Parathyroid adenoma (tissue), 2 donors: ENCODE measurements around the gene CRHBP.

Experiments
- H2AFZ ChIP-seq: fragments of 300-600 bp; sonication (generic); one replicate; pipeline ENCODE4 v1.7.0; 2017; ENCODE audit warnings: antibody characterized with exemption, mild to moderate bottlenecking
- H3K27ac ChIP-seq: fragments of 300-600 bp; sonication (generic); one replicate; pipeline ENCODE4 v1.7.0; 2017
- H3K27me3 ChIP-seq: fragments of 300-600 bp; sonication (generic); one replicate; pipeline ENCODE4 v1.7.0; 2017; ENCODE audit warnings: low read length; ENCODE audit not compliant: control insufficient read depth, insufficient read depth
- H3K36me3 ChIP-seq: fragments of 300-600 bp; sonication (generic); one replicate; pipeline ENCODE4 v1.7.0; 2017; ENCODE audit warnings: low read length; ENCODE audit not compliant: control insufficient read depth, insufficient read depth
- H3K4me1 ChIP-seq: fragments of 300-600 bp; sonication (generic); one replicate; pipeline ENCODE4 v1.7.0; 2017; ENCODE audit warnings: control low read depth
- H3K4me2 ChIP-seq: fragments of 300-600 bp; sonication (generic); one replicate; pipeline ENCODE4 v1.7.0; 2017; ENCODE audit warnings: low read length
- H3K4me3 ChIP-seq: fragments of 300-600 bp; sonication (generic); one replicate; pipeline ENCODE4 v1.7.0; 2017; ENCODE audit warnings: low read depth, low read length
- H3K79me2 ChIP-seq: fragments of 300-600 bp; sonication (generic); one replicate; pipeline ENCODE4 v1.7.0; 2017; ENCODE audit warnings: control low read depth
- H3K9ac ChIP-seq: fragments of 300-600 bp; sonication (generic); one replicate; pipeline ENCODE4 v1.7.0; 2017; ENCODE audit warnings: mild to moderate bottlenecking
- H3K9me3 ChIP-seq: fragments of 300-600 bp; sonication (generic); one replicate; pipeline ENCODE4 v1.7.0; 2017; ENCODE audit warnings: low read length; ENCODE audit not compliant: control insufficient read depth
- TF ChIP-seq, protein P1 (sequence below): fragments of 300-600 bp; sonication (generic); IDR thresholded peaks from one replicate; pipeline ENCODE4 v1.7.0; 2017; ENCODE audit warnings: antibody characterized with exemption, mild to moderate bottlenecking
- donor health status: primary hyperparathyroidism.

The CRHBP gene

DNA sequence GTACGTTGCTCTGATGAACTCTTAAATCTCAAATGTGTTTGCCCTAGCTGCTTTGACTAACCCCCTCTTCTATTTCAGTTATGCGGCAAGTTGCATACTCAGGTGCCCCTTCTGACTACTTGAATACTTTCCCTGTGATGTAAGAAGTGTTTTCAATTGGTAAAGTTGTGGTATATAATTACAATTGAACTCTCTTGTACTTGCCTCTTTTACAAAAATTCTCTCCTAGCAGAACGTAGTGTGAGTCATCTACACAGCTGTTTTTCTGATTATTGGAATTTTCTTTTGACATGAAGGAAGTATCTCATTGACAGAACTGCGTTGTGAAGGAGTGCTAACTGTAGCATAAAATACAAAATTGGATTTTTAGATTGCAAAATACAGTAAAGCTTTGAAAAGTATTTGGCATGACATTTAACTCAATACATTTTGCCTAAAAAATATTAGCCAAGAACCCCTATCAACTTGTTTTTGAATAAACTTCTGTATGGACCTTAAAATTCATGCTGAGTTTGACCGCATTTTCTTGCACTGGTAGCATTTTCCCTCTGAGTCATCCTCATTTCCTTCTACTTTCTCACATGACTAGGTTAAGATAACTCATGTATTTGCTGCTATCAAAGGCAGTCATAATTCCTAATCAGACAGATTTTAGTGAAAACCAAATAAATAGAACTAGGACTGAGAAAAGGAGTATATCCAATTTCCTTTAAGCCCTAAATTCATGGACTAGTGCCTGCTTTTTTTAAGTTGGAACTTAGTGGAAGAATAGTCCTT lies 6.3 kb downstream of the CRHBP start:
- TF ChIP-seq, protein P1, sequence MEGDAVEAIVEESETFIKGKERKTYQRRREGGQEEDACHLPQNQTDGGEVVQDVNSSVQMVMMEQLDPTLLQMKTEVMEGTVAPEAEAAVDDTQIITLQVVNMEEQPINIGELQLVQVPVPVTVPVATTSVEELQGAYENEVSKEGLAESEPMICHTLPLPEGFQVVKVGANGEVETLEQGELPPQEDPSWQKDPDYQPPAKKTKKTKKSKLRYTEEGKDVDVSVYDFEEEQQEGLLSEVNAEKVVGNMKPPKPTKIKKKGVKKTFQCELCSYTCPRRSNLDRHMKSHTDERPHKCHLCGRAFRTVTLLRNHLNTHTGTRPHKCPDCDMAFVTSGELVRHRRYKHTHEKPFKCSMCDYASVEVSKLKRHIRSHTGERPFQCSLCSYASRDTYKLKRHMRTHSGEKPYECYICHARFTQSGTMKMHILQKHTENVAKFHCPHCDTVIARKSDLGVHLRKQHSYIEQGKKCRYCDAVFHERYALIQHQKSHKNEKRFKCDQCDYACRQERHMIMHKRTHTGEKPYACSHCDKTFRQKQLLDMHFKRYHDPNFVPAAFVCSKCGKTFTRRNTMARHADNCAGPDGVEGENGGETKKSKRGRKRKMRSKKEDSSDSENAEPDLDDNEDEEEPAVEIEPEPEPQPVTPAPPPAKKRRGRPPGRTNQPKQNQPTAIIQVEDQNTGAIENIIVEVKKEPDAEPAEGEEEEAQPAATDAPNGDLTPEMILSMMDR, result no peak
- no peak overlapping the region for H2AFZ ChIP-seq
- H3K9ac ChIP-seq, result no peak overlapping the region
- no peaks in the 10 kb centered on the region for H3K36me3 ChIP-seq
- no peaks in the 10 kb centered on the region for H3K4me1 ChIP-seq
- H3K4me3 ChIP-seq, result no peak overlapping the region
- H3K27ac ChIP-seq, result no peak overlapping the region
- H3K9me3 ChIP-seq, result no peaks in the 10 kb centered on the region
- H3K27me3 ChIP-seq, result no peaks in the 10 kb centered on the region
- H3K79me2 ChIP-seq, result no peaks in the 10 kb centered on the region
- no peak overlapping the region for H3K4me2 ChIP-seq

DNA sequence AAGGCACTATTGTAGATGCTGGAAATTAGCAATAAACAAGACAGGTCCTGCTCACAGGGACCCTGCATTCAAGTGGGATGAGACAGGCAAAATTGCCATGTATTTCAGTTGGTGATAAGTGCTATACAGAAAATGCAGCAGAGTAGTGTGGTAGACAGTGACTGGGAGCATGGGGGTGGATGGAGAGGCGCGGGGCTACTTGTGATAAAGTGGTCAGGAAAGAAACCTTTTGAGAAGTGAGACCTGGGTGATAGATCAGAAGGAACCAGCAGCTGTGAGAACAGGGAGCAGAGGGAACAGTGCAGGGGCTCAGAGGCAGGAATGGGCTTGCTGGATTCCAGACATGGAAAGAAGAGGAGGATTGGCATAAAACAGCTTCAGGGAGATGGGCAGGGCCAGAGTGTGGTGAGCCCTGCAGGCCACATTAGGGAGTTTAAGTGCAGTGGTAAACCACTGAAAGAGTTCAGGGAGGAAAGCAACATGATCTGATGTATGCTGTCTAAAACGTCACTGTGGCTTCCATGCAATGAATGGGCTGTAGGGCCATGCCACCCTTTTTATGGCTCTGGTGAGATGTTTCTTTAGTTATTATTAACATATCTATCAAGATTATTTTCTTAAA lies 7.3 kb downstream of the CRHBP start:
- no peaks in the 10 kb centered on the region for H3K9me3 ChIP-seq
- H3K4me3 ChIP-seq, result no peak overlapping the region
- H3K79me2 ChIP-seq, result no peaks in the 10 kb centered on the region
- no peak overlapping the region for H3K4me2 ChIP-seq
- H3K9ac ChIP-seq, result no peak overlapping the region
- no peaks in the 10 kb centered on the region for H3K27me3 ChIP-seq
- H3K27ac ChIP-seq, result no peak overlapping the region
- no peaks in the 10 kb centered on the region for H3K36me3 ChIP-seq
- TF ChIP-seq, protein P1, result no peak
- H2AFZ ChIP-seq, result no peak overlapping the region
- no peaks in the 10 kb centered on the region for H3K4me1 ChIP-seq

DNA sequence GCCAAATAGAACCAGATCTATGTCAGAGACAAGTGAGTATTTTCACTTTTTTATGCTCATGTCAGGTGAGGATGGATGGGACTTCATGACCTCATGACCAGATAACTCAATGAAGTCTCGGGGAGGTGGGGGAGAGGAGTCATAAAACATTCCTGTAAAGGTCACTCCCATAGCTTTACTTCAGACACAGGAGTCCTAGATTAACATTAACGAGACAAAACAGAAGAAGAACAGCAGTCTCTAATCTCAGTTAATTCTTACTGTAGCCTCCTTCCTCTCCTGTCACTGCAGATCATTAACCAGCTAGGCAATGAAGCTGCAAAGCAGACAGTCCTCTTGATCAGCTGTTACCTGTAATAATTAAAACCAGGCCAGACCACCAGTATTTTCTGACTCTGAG lies 11.2 kb downstream of the CRHBP start:
- Histone ChIP-seq H3K27me3 (no peaks in the 10 kb centered on the region), H3K79me2 (no peaks in the 10 kb centered on the region), H2AFZ (no peak overlapping the region), H3K4me3 (no peak overlapping the region), H3K36me3 (no peaks in the 10 kb centered on the region), H3K9ac (no peak overlapping the region), H3K4me1 (no peaks in the 10 kb centered on the region), H3K9me3 (no peaks in the 10 kb centered on the region), H3K27ac (no peak overlapping the region), H3K4me2 (no peak overlapping the region)
- TF ChIP-seq, protein P1, result no peak

DNA sequence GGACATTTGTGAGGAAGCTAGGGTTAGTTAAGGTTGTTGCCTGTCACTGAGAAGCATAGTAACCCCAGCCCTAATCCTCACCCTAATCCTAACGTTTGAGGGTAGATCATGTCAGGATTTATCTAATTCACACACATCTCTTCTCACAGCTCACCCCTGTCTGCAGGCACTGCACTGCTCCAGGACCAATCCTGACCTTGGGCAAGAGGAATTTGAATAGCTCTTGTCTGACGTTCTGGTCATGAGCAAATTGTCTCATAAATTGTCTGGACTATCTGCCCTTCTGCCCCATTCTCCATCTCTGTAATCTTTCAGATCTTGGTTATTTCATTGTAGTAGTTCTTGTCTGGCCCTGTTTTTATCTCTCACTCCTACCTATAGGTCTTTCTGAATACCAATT lies 18.7 kb downstream of the CRHBP start:
- no peaks in the 10 kb centered on the region for H3K9me3 ChIP-seq
- H3K4me2 ChIP-seq, result no peak overlapping the region
- H3K9ac ChIP-seq, result no peak overlapping the region
- H3K4me3 ChIP-seq, result no peak overlapping the region
- H3K4me1 ChIP-seq, result no peaks in the 10 kb centered on the region
- H3K27me3 ChIP-seq, result no peaks in the 10 kb centered on the region
- no peaks in the 10 kb centered on the region for H3K79me2 ChIP-seq
- no peak overlapping the region for H3K27ac ChIP-seq
- no peak overlapping the region for H2AFZ ChIP-seq
- no peaks in the 10 kb centered on the region for H3K36me3 ChIP-seq
- TF ChIP-seq, protein P1, result no peak

DNA sequence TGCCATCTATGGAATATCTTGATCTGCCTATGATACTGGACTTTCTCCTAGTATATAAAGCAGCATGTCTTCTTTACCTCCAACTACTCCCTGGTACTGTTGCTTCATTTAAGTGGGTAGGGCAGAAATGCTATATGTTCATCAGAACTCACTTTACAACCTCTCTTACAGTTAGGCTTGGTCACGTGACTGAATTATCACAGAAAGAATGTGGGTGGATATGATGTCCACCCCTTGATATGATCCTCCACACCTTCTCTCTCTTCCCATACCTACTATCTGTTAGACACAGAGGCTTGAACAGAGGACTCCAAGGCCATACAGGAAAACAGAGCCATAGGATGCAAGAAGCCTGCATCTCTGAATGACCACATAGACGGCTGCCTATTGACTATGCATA lies 19.8 kb downstream of the CRHBP start:
- TF ChIP-seq, protein P1, result no peak
- H3K9me3 ChIP-seq, result no peaks in the 10 kb centered on the region

More for the DNA sequence above, 19.8 kb downstream of the CRHBP start:
- H3K27me3 ChIP-seq, result no peaks in the 10 kb centered on the region
- H3K27ac ChIP-seq, result no peak overlapping the region
- no peak overlapping the region for H3K4me3 ChIP-seq
- no peaks in the 10 kb centered on the region for H3K79me2 ChIP-seq
- no peak overlapping the region for H3K9ac ChIP-seq
- H3K4me1 ChIP-seq, result no peaks in the 10 kb centered on the region
- no peak overlapping the region for H2AFZ ChIP-seq
- H3K36me3 ChIP-seq, result no peaks in the 10 kb centered on the region
- no peak overlapping the region for H3K4me2 ChIP-seq
